Erythroblast (primary cell): Measurements from ENCODE around the gene BMPR2.

Source experiments
- GATA1 ChIP-seq: IDR thresholded peaks from 2 replicates; pipeline ENCODE4 v1.6.1; 2011; ENCODE audit warnings: low read depth, mild to moderate bottlenecking, control low read depth, low read length, moderate library complexity
- POLR2A ChIP-seq: IDR thresholded peaks from 2 replicates; pipeline ENCODE4 v1.6.1; 2011; ENCODE audit warnings: mild to moderate bottlenecking, low read length

DNA sequence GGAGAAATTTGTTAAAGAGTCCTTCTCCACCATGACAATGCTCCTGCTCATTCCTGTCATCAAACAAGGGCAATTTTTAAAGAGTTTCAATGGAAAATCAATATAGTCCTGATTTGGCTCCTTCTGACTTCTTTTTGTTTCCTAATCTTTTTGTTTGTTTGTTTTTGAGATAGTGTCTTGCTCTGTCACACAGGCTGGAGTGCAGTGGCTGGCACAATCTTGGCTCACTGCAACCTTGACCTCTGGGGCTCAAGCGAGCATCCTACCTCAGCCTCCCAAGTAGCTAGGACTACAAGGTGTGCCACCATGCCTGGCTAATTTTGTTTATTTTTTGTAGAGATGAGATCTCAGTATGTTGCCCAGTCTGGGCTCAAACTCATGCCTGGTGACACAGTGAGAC lies 58.3 kb downstream of the BMPR2 start:
- TF ChIP-seq POLR2A (no peak), GATA1 (no peak)
